HEK293 (cell line): ENCODE data around the gene C2CD2.

Experiments used
- BCL11A ChIP-seq: fragments of 450-650 bp; formaldehyde crosslinking; IDR thresholded peaks from 2 replicates; pipeline ENCODE4 v1.5.1; 2016; ENCODE audit warnings: low read depth, missing biosample characterization, missing genetic modification characterization
- ELK4 ChIP-seq: IDR thresholded peaks from 2 replicates; pipeline ENCODE4 v1.6.1; 2011; ENCODE audit warnings: mild to moderate bottlenecking, low read depth, low read length, borderline replicate concordance
- OVOL3 ChIP-seq: fragments of 450-650 bp; formaldehyde crosslinking; IDR thresholded peaks from 2 replicates; pipeline ENCODE4 v1.5.1; 2016; ENCODE audit warnings: missing biosample characterization, missing genetic modification characterization
- PRDM6 ChIP-seq: fragments of 450-650 bp; formaldehyde crosslinking; IDR thresholded peaks from 2 replicates; pipeline ENCODE4 v1.5.1; 2017; ENCODE audit warnings: missing biosample characterization, missing genetic modification characterization
- SETDB1 ChIP-seq: IDR thresholded peaks from one replicate; pipeline ENCODE4 v1.6.1; 2017; ENCODE audit warnings: mild to moderate bottlenecking, low read length, moderate library complexity, mixed read lengths; ENCODE audit not compliant: insufficient read length
- SP2 ChIP-seq: fragments of 450-650 bp; formaldehyde crosslinking; IDR thresholded peaks from 2 replicates; pipeline ENCODE4 v1.5.1; 2016; ENCODE audit warnings: missing biosample characterization, missing genetic modification characterization
- TCF7L2 ChIP-seq: IDR thresholded peaks from 2 replicates; pipeline ENCODE4 v1.6.1; 2011; ENCODE audit warnings: low read depth, mild to moderate bottlenecking, inconsistent platforms, low read length, moderate library complexity, borderline replicate concordance
- ZBTB11 ChIP-seq: fragments of 450-650 bp; formaldehyde crosslinking; conservative IDR thresholded peaks from 2 replicates; pipeline ENCODE4 v1.5.1; 2016; ENCODE audit warnings: low read depth, missing biosample characterization, missing genetic modification characterization
- ZBTB26 ChIP-seq: fragments of 450-650 bp; formaldehyde crosslinking; optimal IDR thresholded peaks from 2 replicates; pipeline ENCODE3; 2016; ENCODE audit warnings: missing biosample characterization, mild to moderate bottlenecking, missing genetic modification characterization
- ZBTB48 ChIP-seq: fragments of 450-650 bp; formaldehyde crosslinking; IDR thresholded peaks from 2 replicates; pipeline ENCODE4 v1.5.1; 2016; ENCODE audit warnings: missing biosample characterization, missing genetic modification characterization
- ZFHX2 ChIP-seq: fragments of 450-650 bp; formaldehyde crosslinking; conservative IDR thresholded peaks from 2 replicates; pipeline ENCODE4 v1.5.1; 2016; ENCODE audit warnings: missing biosample characterization, missing genetic modification characterization
- ZFP41 ChIP-seq: fragments of 450-650 bp; formaldehyde crosslinking; IDR thresholded peaks from 2 replicates; pipeline ENCODE4 v1.5.1; 2016; ENCODE audit warnings: missing biosample characterization, missing genetic modification characterization, borderline replicate concordance
- ZNF214 ChIP-seq: fragments of 450-650 bp; formaldehyde crosslinking; IDR thresholded peaks from 2 replicates; pipeline ENCODE4 v1.5.1; 2017; ENCODE audit warnings: missing biosample characterization, mild to moderate bottlenecking, missing genetic modification characterization, borderline replicate concordance
- ZNF221 ChIP-seq: fragments of 450-650 bp; formaldehyde crosslinking; IDR thresholded peaks from 2 replicates; pipeline ENCODE4 v1.5.1; 2017; ENCODE audit warnings: missing biosample characterization, missing genetic modification characterization, borderline replicate concordance
- ZNF223 ChIP-seq: fragments of 450-650 bp; formaldehyde crosslinking; IDR thresholded peaks from 2 replicates; pipeline ENCODE4 v1.5.1; 2016; ENCODE audit warnings: missing biosample characterization, missing genetic modification characterization
- ZNF239 ChIP-seq: fragments of 450-650 bp; formaldehyde crosslinking; IDR thresholded peaks from 2 replicates; pipeline ENCODE4 v1.5.1; 2016; ENCODE audit warnings: missing biosample characterization, missing genetic modification characterization
- ZNF302 ChIP-seq: fragments of 450-650 bp; formaldehyde crosslinking; IDR thresholded peaks from 2 replicates; pipeline ENCODE4 v1.5.1; 2016; ENCODE audit warnings: missing biosample characterization, missing genetic modification characterization, low read depth
- ZNF335 ChIP-seq: fragments of 450-650 bp; formaldehyde crosslinking; conservative IDR thresholded peaks from 2 replicates; pipeline ENCODE4 v1.5.1; 2016; ENCODE audit warnings: missing biosample characterization, missing genetic modification characterization
- ZNF433 ChIP-seq: fragments of 450-650 bp; formaldehyde crosslinking; IDR thresholded peaks from 2 replicates; pipeline ENCODE4 v1.5.1; 2016; ENCODE audit warnings: missing biosample characterization, missing genetic modification characterization, low read depth
- ZNF510 ChIP-seq: fragments of 450-650 bp; formaldehyde crosslinking; IDR thresholded peaks from 2 replicates; pipeline ENCODE4 v1.5.1; 2018; ENCODE audit warnings: mild to moderate bottlenecking, missing genetic modification characterization, missing biosample characterization; ENCODE audit not compliant: insufficient replicate concordance
- ZNF514 ChIP-seq: fragments of 450-650 bp; formaldehyde crosslinking; IDR thresholded peaks from 2 replicates; pipeline ENCODE4 v1.5.1; 2016; ENCODE audit warnings: missing biosample characterization, missing genetic modification characterization
- ZNF544 ChIP-seq: fragments of 450-650 bp; formaldehyde crosslinking; IDR thresholded peaks from 2 replicates; pipeline ENCODE4 v1.5.0; 2017; ENCODE audit warnings: missing biosample characterization, missing genetic modification characterization
- ZNF549 ChIP-seq: fragments of 450-650 bp; IDR thresholded peaks from 2 replicates; pipeline ENCODE4 v1.5.1; 2018; ENCODE audit warnings: missing biosample characterization, missing genetic modification characterization, mild to moderate bottlenecking, inconsistent platforms, moderate library complexity
- ZNF560 ChIP-seq: fragments of 450-650 bp; formaldehyde crosslinking; IDR thresholded peaks from 2 replicates; pipeline ENCODE4 v1.5.1; 2017; ENCODE audit warnings: missing biosample characterization, missing genetic modification characterization, borderline replicate concordance
- ZNF621 ChIP-seq: fragments of 450-650 bp; formaldehyde crosslinking; IDR thresholded peaks from 2 replicates; pipeline ENCODE4 v1.5.1; 2017; ENCODE audit warnings: missing biosample characterization, missing genetic modification characterization
- ZNF626 ChIP-seq: fragments of 450-650 bp; sonication (Bioruptor Pico); formaldehyde crosslinking; IDR thresholded peaks from 2 replicates; pipeline ENCODE4 v1.5.1; 2018; ENCODE audit warnings: missing biosample characterization, missing genetic modification characterization, inconsistent platforms
- ZNF639 ChIP-seq: fragments of 450-650 bp; formaldehyde crosslinking; IDR thresholded peaks from 2 replicates; pipeline ENCODE4 v1.5.1; 2016; ENCODE audit warnings: missing biosample characterization, missing genetic modification characterization
- ZSCAN16 ChIP-seq: fragments of 450-650 bp; formaldehyde crosslinking; IDR thresholded peaks from 2 replicates; pipeline ENCODE4 v1.5.1; 2016; ENCODE audit warnings: missing biosample characterization, missing genetic modification characterization
- TF ChIP-seq, protein P1 (sequence below): fragments of 450-650 bp; formaldehyde crosslinking; IDR thresholded peaks from 2 replicates; pipeline ENCODE4 v1.5.1; 2017; ENCODE audit warnings: missing biosample characterization, missing genetic modification characterization

C2CD2 gene

GRCh38 chr21:41877901-41878830 is 75.7 kb downstream of the C2CD2 start (continued):
- TF ChIP-seq ZNF621 (tag by site-specific recombination): no peak
- TF ChIP-seq ZNF549 (tag by site-specific recombination): no peak
- peak; percentile 84 for TF ChIP-seq ZBTB26 (tag by site-specific recombination)
- no peak for TF ChIP-seq ZNF223 (tag by site-specific recombination)
- TF ChIP-seq OVOL3 (tag by site-specific recombination): no peak
- TF ChIP-seq TCF7L2: no peak
- peak; percentile 56 for TF ChIP-seq ZNF335
- TF ChIP-seq ELK4: no peak
- no peak for TF ChIP-seq SP2
- no peak for TF ChIP-seq PRDM6
- TF ChIP-seq, protein P1, sequence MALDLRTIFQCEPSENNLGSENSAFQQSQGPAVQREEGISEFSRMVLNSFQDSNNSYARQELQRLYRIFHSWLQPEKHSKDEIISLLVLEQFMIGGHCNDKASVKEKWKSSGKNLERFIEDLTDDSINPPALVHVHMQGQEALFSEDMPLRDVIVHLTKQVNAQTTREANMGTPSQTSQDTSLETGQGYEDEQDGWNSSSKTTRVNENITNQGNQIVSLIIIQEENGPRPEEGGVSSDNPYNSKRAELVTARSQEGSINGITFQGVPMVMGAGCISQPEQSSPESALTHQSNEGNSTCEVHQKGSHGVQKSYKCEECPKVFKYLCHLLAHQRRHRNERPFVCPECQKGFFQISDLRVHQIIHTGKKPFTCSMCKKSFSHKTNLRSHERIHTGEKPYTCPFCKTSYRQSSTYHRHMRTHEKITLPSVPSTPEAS: 0 out of 2 replicates have a peak, but pooled peaks have one; percentile 12
- TF ChIP-seq ZNF214: no peak
- no peak for TF ChIP-seq ZSCAN16
- no peak for TF ChIP-seq ZNF544
- no peak for TF ChIP-seq ZNF433 (tag by site-specific recombination)
- no peak for TF ChIP-seq ZNF514 (tag by site-specific recombination)
- TF ChIP-seq ZNF239 (tag by site-specific recombination): no peak
- TF ChIP-seq ZFHX2 (tag by site-specific recombination): peak; percentile 30; the same call in 1 of the 2 replicates
- no peak for TF ChIP-seq SETDB1
- TF ChIP-seq ZBTB48 (tag by site-specific recombination): no peak; the same call in none of the 2 replicates
- no peak for TF ChIP-seq ZNF626 (tag by site-specific recombination)
- peak; percentile 70; the same call in 1 of the 2 replicates for TF ChIP-seq ZNF639
- no peak for TF ChIP-seq ZNF302 (tag by site-specific recombination)
- TF ChIP-seq ZNF560: no peak
- TF ChIP-seq BCL11A (tag by site-specific recombination): peak; percentile 9; the same call in 1 of the 2 replicates
- TF ChIP-seq ZBTB11: 0 out of 2 replicates have a peak, but pooled peaks have one; percentile 29
- TF ChIP-seq ZFP41 (tag by site-specific recombination): no peak
- TF ChIP-seq ZNF510: no peak
- no peak for TF ChIP-seq ZNF221
